Astrocyte of the cerebellum (primary cell): Measurements from ENCODE around the gene CDC14A.

ENCODE experiments used
- DNase-seq: peaks from one replicate; pipeline ENCODE4 v3.0.0-alpha.2; 2011; ENCODE audit warnings: low read depth
- H3K4me3 ChIP-seq: 2 replicates; pipeline ENCODE4 v1.5.1; 2011; ENCODE audit warnings: mild to moderate bottlenecking, low read depth, low read length, moderate library complexity
- CTCF ChIP-seq: IDR thresholded peaks from 2 replicates; pipeline ENCODE4 v1.5.1; 2012; ENCODE audit warnings: low read length, low read depth, moderate library complexity, mild to moderate bottlenecking; ENCODE audit errors: missing control alignments
- in situ Hi-C: cut with HindIII; loops from 2 replicates; pipeline ENCODE4 v1.10.0; 2017; ENCODE audit warnings: low sequenced_read_pairs

Gene CDC14A

DNA sequence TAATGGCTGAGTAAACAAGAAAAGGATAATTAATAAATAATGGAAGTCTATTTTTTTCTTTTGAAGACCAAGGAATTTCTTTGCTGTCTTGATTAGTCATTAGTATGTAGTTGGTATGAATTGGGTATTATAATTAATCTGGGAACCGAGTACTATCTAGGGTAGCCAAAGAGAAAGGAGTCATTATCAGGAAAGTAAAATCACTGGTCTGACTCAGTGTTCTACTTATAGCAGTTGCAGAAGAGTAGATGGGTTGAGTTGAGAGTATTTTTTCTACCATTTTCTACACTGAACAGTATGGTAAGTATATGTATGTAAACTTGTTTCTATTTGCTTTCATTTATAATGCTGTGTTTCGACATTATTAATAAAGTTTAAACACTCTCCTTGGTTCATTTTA is 26.6 kb downstream of the CDC14A start:
- H3K4me3 ChIP-seq: no peak overlapping the region
- in situ Hi-C loops: no loop called here
- no peak for TF ChIP-seq CTCF
- no peak for DNase-seq

- no peak for DNase-seq
- in situ Hi-C loops: no loop called here
- no peak overlapping the region for H3K4me3 ChIP-seq
- no peak for TF ChIP-seq CTCF
These were observed 28.3 kb downstream of the CDC14A start for GRCh38 chr1:100380635-100381034.

DNA sequence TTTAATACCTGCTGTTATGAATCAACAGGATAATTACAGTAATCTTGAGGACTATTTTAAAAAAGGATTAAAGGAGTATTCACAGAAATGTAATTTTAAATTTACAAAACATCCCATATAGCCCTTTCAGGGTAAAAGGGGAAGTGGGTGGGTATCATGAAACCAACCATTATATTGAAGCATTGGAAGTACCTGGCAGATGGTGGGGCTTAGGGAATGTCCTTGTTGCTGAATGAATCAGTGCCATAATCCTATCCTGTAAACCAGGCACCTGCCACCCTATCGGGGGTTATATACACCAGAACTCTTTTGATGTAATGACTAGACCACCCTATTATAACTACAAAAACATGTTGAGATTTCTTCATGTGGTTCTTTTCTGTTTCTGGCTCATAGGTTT is 30.4 kb downstream of the CDC14A start:
- no peak overlapping the region for H3K4me3 ChIP-seq
- in situ Hi-C loops: no loop called here
- TF ChIP-seq CTCF: no peak
- no peak for DNase-seq

DNA sequence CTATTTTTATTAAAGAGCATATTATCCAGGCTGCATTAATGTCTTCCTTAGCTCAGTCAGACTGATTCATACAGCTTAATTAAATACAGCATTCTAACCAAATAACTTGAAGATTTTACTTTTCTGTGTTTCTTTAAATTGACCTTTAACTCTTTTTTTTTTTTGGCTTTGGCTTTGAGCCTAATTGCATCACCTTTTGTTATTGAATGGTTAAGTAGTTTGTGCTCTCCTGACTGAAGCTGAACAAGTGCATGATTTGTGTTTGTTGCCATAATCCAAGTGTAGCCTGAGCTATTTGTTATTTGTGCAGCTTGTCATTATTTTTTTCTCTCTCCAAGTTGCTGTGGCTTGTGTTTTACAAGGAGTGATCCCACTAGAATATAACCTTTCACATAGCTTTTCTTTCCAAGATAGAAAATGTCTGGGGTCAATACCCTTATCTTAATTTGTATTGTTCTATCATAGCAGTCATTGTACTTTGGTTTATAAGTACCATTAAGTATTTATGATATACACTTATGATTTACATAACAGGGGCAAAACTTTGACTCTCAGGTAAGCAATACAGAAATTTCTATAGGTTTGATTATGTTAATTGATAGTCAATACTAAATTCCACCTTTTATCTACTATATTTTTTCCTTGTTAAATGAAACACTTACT is 31.6 kb downstream of the CDC14A start:
- DNase-seq: no peak
- in situ Hi-C loops: no loop called here
- no peak for TF ChIP-seq CTCF
- H3K4me3 ChIP-seq: no peak overlapping the region

DNA sequence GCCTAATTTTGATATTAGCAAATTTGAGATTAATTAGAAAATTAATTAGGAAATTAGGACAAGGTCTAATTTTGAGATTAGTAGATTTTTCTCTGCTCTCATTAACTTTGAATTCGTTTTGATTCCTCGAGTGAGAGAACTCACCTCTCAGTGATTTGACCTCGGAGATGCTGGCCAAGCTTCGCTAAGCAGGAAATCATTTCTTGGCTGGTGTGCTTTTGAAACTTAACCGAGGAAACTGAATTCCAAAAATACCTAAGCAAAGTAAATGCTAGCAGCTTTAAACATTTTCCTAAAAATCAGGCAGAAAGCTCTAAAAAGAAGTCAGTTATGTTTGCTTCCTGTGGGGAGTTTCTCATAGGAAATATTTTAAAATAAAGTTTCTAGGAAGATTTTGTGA is 34.9 kb downstream of the CDC14A start:
- no peak overlapping the region for H3K4me3 ChIP-seq
- in situ Hi-C loops: no loop called here
- no peak for TF ChIP-seq CTCF
- peak; percentile 40 for DNase-seq

DNA sequence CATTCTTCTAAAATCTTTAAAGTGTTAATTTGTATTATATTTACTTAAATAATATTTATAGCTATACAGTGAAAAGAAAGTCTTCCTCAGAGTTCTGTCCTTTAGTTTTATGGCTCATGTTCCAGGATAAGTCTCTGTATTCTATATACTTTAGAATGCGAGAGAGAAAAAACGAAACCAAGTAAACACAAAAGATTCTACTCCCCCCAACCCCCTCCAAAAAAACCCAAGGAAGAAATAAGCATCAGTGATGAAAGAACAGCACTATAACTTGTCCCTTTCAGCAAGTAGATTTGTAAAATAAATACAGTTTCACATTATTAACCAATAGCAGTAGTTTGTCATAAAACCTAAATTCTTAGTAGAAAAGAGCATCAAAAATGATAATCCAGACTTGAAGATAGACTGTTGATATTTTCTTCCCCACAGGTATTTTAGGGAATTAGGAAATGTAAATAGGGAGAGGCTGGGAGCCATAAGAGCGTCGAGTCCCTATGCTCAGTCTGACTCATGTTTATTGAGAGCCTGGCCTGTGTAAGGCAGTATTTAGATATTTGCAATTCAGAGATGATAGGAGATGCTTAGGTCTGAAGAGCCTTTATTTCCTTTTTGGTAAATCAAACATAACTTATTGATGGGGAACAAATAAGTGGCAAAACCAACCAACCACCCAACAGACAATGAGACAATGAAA is 35.5 kb downstream of the CDC14A start:
- no peak overlapping the region for H3K4me3 ChIP-seq
- TF ChIP-seq CTCF: no peak
- DNase-seq: no peak
- in situ Hi-C loops: no loop called here

- no peak for DNase-seq
- H3K4me3 ChIP-seq: no peak overlapping the region
- no peak for TF ChIP-seq CTCF
- in situ Hi-C loops: no loop called here
These were observed 38.2 kb downstream of the CDC14A start for GRCh38 chr1:100390531-100390930.
